ENCODE measurements around the gene SPOCK3.

- no peak for TF ChIP-seq CTCF (IDR thresholded peaks at IDR 0.05; ENCODE audit: low read length)
- no peak for TF ChIP-seq EZH2 (IDR thresholded peaks at IDR 0.05; ENCODE audit: borderline replicate concordance, low read length)
Observed at GRCh38 chr4:167049257-167049656, 185.0 kb downstream of the SPOCK3 start.

Measured in OCI-LY1 (cell line).